Kidney capillary endothelial cell (primary cell): ENCODE data around the gene ZEB1.
"Not testable (repeated sequence)": the region's sequence is repeated elsewhere in the genome, so short reads cannot be mapped to it uniquely, and the experiment has no call there.

Source experiments
- DNase-seq: peaks from one replicate; pipeline ENCODE4 v3.0.0-alpha.2; 2018; ENCODE audit warnings: low spot score

The ZEB1 gene

DNA sequence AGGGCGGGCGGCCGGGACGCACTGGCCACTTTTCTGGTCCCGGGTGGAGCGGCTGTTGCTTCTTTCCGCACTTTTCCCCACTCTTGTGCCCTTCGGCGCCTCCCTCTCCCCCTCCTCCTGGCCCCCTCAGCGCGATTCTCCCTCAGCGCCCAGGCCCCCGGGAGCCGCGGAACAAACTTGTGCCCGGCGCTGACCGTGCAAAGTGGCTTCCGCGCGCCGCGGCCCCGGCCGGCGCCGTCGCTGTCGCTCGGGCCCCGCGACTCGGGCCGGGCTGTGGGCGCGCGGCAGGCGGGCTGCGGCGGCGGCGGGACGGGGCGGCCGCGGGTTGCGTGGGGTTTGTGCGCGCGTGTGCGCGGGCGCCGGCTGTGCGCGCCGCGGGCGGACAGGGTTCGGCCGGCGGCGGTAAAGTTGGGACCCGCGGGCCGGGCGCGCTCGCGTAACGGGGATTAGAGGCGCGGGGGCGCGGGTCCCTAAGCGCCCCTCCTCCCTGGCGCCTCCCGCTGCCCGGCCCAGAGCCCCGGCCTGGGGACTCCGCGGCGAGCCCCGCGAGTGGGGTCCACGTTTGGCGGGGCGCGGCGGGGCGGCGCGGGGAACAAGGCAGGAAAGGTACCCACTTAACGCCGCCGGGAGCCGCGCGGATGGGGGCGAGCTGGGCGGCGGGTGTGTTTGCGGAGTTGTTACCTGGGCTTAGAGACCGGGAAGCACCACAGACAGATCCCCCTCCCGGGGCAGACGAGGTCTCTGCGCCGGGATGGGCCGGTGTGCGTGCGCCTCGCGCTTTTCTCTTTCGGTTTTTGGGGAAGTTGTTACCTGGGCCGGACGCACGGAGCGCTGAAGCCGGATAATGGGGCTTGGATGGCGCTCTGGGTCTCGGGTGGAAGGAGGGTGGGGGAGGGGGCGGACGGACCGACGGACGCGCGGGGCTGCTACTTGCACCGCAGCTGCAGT, 860 bp downstream of the ZEB1 start:
- DNase-seq = peak; percentile 18

GRCh38 chr10:31320550-31321211, 1.7 kb downstream of the ZEB1 start:
- peak; percentile 39 for DNase-seq

DNA sequence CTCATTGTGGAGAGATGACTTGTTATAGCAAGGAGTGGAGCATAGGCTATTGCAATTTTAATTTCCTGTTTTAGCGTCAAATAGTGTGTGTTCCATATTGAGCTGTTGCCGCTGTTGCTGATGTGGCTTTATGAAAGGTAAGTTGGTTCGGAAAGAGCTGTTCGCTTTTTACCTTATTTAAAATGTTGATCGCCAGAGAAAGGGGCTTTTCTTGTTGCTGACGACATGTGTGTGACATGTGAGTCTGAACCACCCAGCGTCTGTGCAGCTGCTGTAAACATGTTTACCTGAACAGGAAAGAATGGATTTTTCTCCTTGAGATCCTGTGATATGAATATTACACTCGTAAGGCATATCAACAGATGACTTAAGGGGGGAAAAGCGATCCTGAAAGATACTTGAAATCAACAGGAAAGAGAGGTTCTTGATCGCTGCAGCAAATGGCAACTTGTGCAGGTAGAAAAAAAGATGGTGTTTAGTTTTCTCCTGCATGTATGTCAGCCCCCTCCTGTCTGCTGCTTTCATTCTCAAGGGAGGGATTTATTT, 2.5 kb downstream of the ZEB1 start:
- peak; percentile 29 for DNase-seq

GRCh38 chr10:31322647-31323046, 3.6 kb downstream of the ZEB1 start:
- DNase-seq = peak; percentile 25

DNA sequence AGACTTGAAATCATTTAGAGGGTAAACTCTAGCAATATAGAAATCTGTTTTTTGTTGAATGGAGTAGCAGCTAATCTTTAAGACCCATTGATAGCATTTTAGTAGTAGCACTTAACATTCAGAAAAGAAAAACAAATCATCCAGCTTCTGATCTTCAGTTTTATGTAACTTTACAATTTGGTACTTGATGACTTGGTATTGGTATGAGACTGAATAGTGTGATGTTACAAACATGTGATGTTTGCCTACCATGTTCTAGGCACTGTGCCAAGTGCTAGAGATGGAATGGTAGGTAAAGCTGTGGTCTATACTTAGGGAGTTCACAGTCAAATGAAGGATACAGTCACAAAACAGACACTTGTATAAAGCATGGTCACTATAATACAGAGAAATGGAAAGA, 21.3 kb downstream of the ZEB1 start:
- no peak for DNase-seq

- no peak for DNase-seq
Measured at GRCh38 chr10:31341552-31341951, 22.5 kb downstream of the ZEB1 start.

GRCh38 chr10:31343009-31343408, 24.0 kb downstream of the ZEB1 start:
- DNase-seq = no peak

DNA sequence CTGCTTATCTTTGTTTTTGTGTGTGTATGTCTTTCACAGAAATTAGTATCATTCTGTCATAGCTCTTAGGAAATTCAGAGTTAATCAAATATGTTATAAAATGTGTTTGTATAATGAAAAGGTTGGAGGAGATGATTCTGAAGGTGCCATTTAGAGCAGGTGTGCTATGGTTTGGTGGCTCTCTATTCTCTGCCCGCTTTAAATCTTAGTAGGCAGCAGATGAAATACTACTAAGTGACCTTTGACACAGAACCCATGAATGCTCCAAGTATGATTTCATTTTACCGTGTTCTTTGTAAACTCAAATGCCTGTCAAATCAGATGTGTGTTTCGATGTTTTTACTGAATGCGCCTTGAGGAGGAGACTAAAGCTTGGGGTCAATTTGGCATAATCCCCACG, 24.5 kb downstream of the ZEB1 start:
- DNase-seq = no peak

- no peak for DNase-seq
Measured at GRCh38 chr10:31345886-31346285, 26.9 kb downstream of the ZEB1 start.

GRCh38 chr10:31346953-31347352, 27.9 kb downstream of the ZEB1 start:
- DNase-seq = no peak

GRCh38 chr10:31347705-31348104, 28.7 kb downstream of the ZEB1 start:
- DNase-seq = no peak

DNA sequence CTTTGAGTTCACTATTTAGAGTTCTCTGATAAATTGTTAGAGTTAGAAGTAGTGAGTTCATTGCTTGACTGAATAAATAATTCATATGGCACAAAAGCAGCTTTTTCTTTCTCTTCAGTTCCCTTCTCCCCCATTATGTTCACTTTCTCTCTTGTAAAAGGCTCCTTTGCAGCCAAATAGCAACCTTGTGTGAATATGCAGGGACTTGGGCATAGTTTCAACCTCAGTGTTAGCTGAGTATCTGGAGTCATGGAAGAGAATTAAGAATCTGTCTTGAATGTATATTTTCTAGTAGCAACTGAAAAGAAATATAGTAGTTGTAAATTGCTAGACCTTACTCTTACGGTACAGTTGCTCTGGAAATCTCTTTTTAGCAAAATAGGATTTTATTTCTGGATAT, 31.9 kb downstream of the ZEB1 start:
- DNase-seq = no peak

GRCh38 chr10:31352436-31353226, 33.6 kb downstream of the ZEB1 start:
- no peak for DNase-seq

- DNase-seq = peak; percentile 68
Measured at GRCh38 chr10:31353574-31353973, 34.6 kb downstream of the ZEB1 start.

DNA sequence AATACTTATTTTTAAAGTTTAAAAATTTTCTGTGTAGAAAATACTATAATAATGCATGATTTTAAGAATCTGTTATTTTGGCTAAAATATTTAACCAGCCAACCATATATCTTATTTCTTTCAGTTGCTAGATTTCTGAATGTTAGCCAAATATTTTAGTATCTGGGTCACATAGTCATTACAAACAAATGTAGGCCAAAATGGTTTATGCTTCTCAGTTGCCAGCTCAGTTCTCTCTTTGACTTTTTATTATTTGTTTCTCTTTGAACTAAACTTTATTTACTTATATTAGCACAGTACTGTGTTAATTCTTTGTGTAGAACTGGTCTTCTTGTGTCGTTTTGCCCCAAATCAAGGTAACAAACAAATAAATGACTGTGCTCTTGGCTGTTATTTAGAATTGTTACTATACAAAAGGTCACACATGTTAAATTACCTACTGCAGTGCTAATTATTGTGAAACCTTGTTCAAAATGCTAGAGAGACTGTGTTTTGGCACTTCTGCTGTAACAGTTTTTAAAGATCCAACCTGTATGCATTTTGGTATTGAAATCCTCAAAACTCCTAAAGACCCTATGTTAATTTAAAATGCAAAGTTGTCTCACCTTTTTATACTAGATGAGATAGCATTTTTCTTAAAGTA, 39.8 kb downstream of the ZEB1 start:
- no peak for DNase-seq

DNA sequence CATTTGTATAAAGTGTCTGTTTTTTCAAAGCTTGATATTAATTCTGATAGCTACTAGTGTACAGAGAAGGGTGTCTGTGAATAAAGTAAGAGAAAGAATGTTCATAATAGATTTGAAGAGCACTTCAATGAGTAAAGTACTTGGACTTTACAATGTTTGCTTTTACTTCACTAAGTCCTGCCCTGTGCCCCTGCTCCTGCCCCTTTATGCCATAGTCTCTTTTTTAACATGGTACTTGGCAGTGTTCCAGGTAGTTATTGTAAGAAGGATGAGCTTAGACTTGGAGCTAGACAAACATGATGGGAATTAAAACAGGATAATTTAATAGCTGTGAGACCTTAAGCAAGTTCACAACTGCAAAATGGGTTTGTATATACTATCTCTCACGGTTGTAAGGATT, 41.0 kb downstream of the ZEB1 start:
- no peak for DNase-seq

DNA sequence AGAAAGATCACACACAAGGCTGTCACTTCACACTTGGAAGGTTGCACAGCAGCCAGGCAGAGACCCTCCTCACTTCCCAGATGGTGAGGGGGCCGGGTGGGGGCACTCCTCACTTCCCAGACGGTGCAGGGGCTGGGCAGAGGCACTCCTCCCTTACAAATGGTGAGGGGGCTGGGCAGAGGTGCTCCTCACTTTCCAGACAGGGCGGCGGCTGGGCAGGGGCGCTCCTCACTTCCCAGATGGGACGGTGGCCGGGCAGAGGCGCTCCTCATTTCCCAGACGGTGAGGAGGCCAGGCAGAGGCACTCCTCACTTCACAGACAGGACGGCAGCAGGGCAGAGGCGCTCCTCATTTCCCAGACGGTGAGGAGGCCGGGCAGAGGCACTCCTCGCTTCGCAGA, 42.5 kb downstream of the ZEB1 start:
- DNase-seq = not testable (repeated sequence)

DNA sequence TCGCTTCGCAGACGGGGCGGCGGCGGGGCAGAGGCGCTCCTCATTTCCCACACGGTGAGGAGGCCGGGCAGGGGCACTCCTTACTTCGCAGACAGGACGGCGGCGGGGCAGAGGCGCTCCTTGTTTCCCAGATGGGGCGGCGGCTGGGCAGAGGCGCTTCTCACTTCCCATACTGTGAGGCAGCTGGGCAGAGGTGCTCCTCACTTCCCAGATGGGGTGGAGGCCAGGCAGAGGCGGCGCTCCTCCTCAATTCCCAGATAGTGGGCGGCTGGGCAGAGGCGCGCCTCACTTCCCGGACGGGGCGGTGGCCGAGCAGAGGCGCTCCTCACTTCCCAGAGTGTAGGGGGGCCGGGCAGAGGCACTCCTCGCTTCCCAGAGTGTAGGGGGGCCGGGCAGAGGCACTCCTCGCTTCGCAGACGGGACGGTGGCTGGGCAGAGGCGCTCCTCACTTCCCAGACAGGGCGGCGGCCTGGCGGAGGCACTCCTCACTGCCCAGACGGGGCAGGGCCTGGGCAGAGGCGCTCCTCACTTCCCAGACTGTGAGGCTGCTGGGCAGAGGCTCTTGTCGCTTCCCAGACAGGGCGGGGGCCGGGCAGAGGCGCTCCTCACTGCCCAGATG, 43.1 kb downstream of the ZEB1 start:
- DNase-seq = no peak

- DNase-seq = not testable (repeated sequence)
Measured at GRCh38 chr10:31363696-31364095, 44.7 kb downstream of the ZEB1 start.

GRCh38 chr10:31364238-31364637, 45.2 kb downstream of the ZEB1 start:
- DNase-seq = not testable (repeated sequence)

GRCh38 chr10:31366703-31367102, 47.7 kb downstream of the ZEB1 start:
- DNase-seq = no peak
